ENCODE measurements around the gene GDF11. TPM values are rescaled to one million over a fixed set of nuclear protein-coding genes. Genes with fewer than 3 reads are reported as not detected.

GDF11 gene
- total and polyA plus RNA-seq, 2 of the 4 experiments (the other 2 are of a cell fraction): 2.7 to 12.9 TPM

GRCh38 chr12:55765736-55766290 is 22.9 kb downstream of the GDF11 start:
- ChIA-PET CTCF (no interaction called here), POLR2A (ENCODE audit: unreplicated experiment) (no interaction called here)
- H2BK15ac ChIP-seq (ENCODE audit: low read depth, low read length): no peak overlapping the region
- no peak overlapping the region for H2AK5ac ChIP-seq (ENCODE audit: low read depth, low read length)
- H2BK120ac ChIP-seq (ENCODE audit: low read depth, low read length): no peak overlapping the region
- H3K36me3 ChIP-seq (ENCODE audit: control insufficient read depth, insufficient read depth, low read length): peaks cover 20% of the 10 kb centered on the region
- DNase-seq (no peak), ATAC-seq (ENCODE audit: low read depth) (no peak)
- peaks cover 4 to 38% of the 10 kb centered on the region in 2 experiments for H3K79me1 ChIP-seq (ENCODE audit: low read depth in 1 of 2, low read length in 2 of 2)
- H4K91ac ChIP-seq (ENCODE audit: insufficient read depth, low read depth, low read length): no peak overlapping the region
- no peak overlapping the region for H2AFZ ChIP-seq (replicated peaks; ENCODE audit: low read length, poor library complexity)
- H4K8ac ChIP-seq (ENCODE audit: low read depth in 2 of 2, low read length in 2 of 2): no peak overlapping the region
- BruUV-seq (replicated peaks): no TSS peak
- H3K9me3 ChIP-seq (ENCODE audit: control insufficient read depth, insufficient read depth, low read length): no peaks in the 10 kb centered on the region
- H3K4me2 ChIP-seq (ENCODE audit: low read depth, low read length): no peak overlapping the region
- H2AK9ac ChIP-seq (replicated peaks; ENCODE audit: low read depth, low read length, poor library complexity): no peak overlapping the region
- WGBS, 2 experiments (ENCODE audit: extremely low coverage in 2 of 2, insufficient read length in 1 of 2): 40% methylated on average over 1 of the region's 5 CpGs; no CpG with 5 or more reads in 1 of the 2 experiments
- H3K14ac ChIP-seq (replicated peaks; ENCODE audit: low read depth, low read length): no peak overlapping the region
- peaks cover 4% of the 10 kb centered on the region; the same call in 1 of the 2 replicates for H4K20me1 ChIP-seq (ENCODE audit: insufficient read depth, low read length)
- H3K23ac ChIP-seq (ENCODE audit: low read depth, low read length): no peak overlapping the region
- dilution Hi-C loops (cut with HindIII; ENCODE audit: low sequenced_read_pairs, unreplicated experiment) (no loop called here), in situ Hi-C loops (cut with MboI; ENCODE audit: low sequenced_read_pairs) (loop anchor here (5.0 kb wide), 1 partner anchor 36 kb away; no protein-coding TSS in a partner anchor), intact Hi-C loops (cut with micrococcal nuclease) (no loop called here)
- H3K9ac ChIP-seq (ENCODE audit: low read depth, low read length): no peak overlapping the region
- H3K56ac ChIP-seq (ENCODE audit: extremely low read depth, insufficient read depth, low read length): no peak overlapping the region
- no peak overlapping the region for H2BK20ac ChIP-seq (ENCODE audit: low read depth, low read length)
- no peak overlapping the region for H3K4ac ChIP-seq (ENCODE audit: low read depth, low read length)
- H4K5ac ChIP-seq (ENCODE audit: low read depth, low read length): no peak overlapping the region
- no peak overlapping the region for H3K27ac ChIP-seq (ENCODE audit: insufficient read depth, low read length)
- no peak for TF ChIP-seq USF2 (IDR thresholded peaks at IDR 0.05; ENCODE audit: low read depth, low read length)
- H3K4me3 ChIP-seq (ENCODE audit: insufficient read depth, low read depth, low read length): no peak overlapping the region
- no peak overlapping the region for H2BK5ac ChIP-seq (ENCODE audit: low read depth, low read length, poor library complexity, severe bottlenecking)
- peaks cover 2% of the 10 kb centered on the region; the same call in 1 of the 2 replicates for H3K4me1 ChIP-seq (ENCODE audit: control insufficient read depth, insufficient read depth, low read length)
- H3K27me3 ChIP-seq (ENCODE audit: control insufficient read depth, insufficient read depth, low read length): no peaks in the 10 kb centered on the region
- H3K9me1 ChIP-seq (ENCODE audit: insufficient read depth, low read length): peaks cover 4% of the 10 kb centered on the region
- no peak overlapping the region for H3K18ac ChIP-seq (ENCODE audit: low read depth, low read length)

Data from IMR-90 (cell line).